HUES6 (cell line): ENCODE measurements around the gene KISS1.

Experiments
- H3K27ac ChIP-seq: 2 replicates; pipeline ENCODE4 v1.7.0; 2013; ENCODE audit warnings: low read depth, mild to moderate bottlenecking, low read length, inconsistent platforms
- H3K27me3 ChIP-seq: 2 replicates; pipeline ENCODE4 v1.6.1; 2013; ENCODE audit warnings: low read length; ENCODE audit not compliant: control insufficient read depth, insufficient read depth
- H3K36me3 ChIP-seq: 2 replicates; pipeline ENCODE4 v1.6.1; 2013; ENCODE audit warnings: low read length; ENCODE audit not compliant: control insufficient read depth, insufficient read depth
- H3K4me1 ChIP-seq: 2 replicates; pipeline ENCODE4 v1.6.1; 2013; ENCODE audit warnings: low read length; ENCODE audit not compliant: control insufficient read depth, insufficient read depth
- H3K4me3 ChIP-seq: 2 replicates; pipeline ENCODE4 v1.5.1; 2013; ENCODE audit warnings: low read depth, low read length
- H3K9ac ChIP-seq: one replicate; pipeline ENCODE4 v1.6.1; 2013; ENCODE audit warnings: mild to moderate bottlenecking, low read length
- H3K9me3 ChIP-seq: 2 replicates; pipeline ENCODE4 v1.6.1; 2013; ENCODE audit warnings: low read depth, low read length; ENCODE audit not compliant: control insufficient read depth, insufficient read depth

The KISS1 gene

GRCh38 chr1:204203206-204203767 is 7.0 kb upstream of the KISS1 start:
- H3K27ac ChIP-seq: no peak overlapping the region
- H3K27me3 ChIP-seq: no peaks in the 10 kb centered on the region; the same call in 1 of the 2 replicates
- H3K36me3 ChIP-seq: no peaks in the 10 kb centered on the region
- peaks cover 11% of the 10 kb centered on the region; the same call in 1 of the 2 replicates for H3K4me1 ChIP-seq
- no peak overlapping the region for H3K4me3 ChIP-seq
- no peaks in the 10 kb centered on the region for H3K9me3 ChIP-seq
- no peak overlapping the region for H3K9ac ChIP-seq

GRCh38 chr1:204202481-204202880 is 6.2 kb upstream of the KISS1 start:
- Histone ChIP-seq H3K9me3 (no peaks in the 10 kb centered on the region), H3K27me3 (no peaks in the 10 kb centered on the region; the same call in 1 of the 2 replicates)

GRCh38 chr1:204201348-204202040 is 5.2 kb upstream of the KISS1 start:
- Histone ChIP-seq H3K4me1 (peaks cover 15% of the 10 kb centered on the region; the same call in 1 of the 2 replicates), H3K9me3 (no peaks in the 10 kb centered on the region), H3K4me3 (no peak overlapping the region), H3K36me3 (no peaks in the 10 kb centered on the region), H3K27ac (no peak overlapping the region), H3K9ac (no peak overlapping the region), H3K27me3 (no peaks in the 10 kb centered on the region; the same call in 1 of the 2 replicates)

More at GRCh38 chr1:204202481-204202880, 6.2 kb upstream of the KISS1 start:
- Histone ChIP-seq H3K27ac (no peak overlapping the region), H3K4me3 (no peak overlapping the region), H3K9ac (no peak overlapping the region), H3K36me3 (no peaks in the 10 kb centered on the region), H3K4me1 (peaks cover 12% of the 10 kb centered on the region; the same call in 1 of the 2 replicates)

GRCh38 chr1:204199579-204199978 is 3.3 kb upstream of the KISS1 start:
- Histone ChIP-seq H3K27me3 (no peaks in the 10 kb centered on the region; the same call in 1 of the 2 replicates), H3K27ac (no peak overlapping the region), H3K9ac (no peak overlapping the region)

GRCh38 chr1:204198348-204199340 is 2.4 kb upstream of the KISS1 start:
- H3K9ac ChIP-seq: no peak overlapping the region
- peaks cover 3% of the 10 kb centered on the region; the same call in 1 of the 2 replicates for H3K27me3 ChIP-seq
- no peak overlapping the region for H3K27ac ChIP-seq
- H3K36me3 ChIP-seq: no peaks in the 10 kb centered on the region
- H3K4me3 ChIP-seq: no peak overlapping the region
- H3K4me1 ChIP-seq: peaks cover 18% of the 10 kb centered on the region; the same call in 1 of the 2 replicates
- H3K9me3 ChIP-seq: no peaks in the 10 kb centered on the region

More at GRCh38 chr1:204199579-204199978, 3.3 kb upstream of the KISS1 start:
- Histone ChIP-seq H3K9me3 (no peaks in the 10 kb centered on the region), H3K4me1 (peaks cover 18% of the 10 kb centered on the region; the same call in 1 of the 2 replicates), H3K36me3 (no peaks in the 10 kb centered on the region), H3K4me3 (no peak overlapping the region)

- Histone ChIP-seq H3K4me3 (no peak overlapping the region), H3K36me3 (no peaks in the 10 kb centered on the region), H3K27me3 (peaks cover 17% of the 10 kb centered on the region), H3K27ac (no peak overlapping the region), H3K4me1 (peaks cover 18% of the 10 kb centered on the region; the same call in 1 of the 2 replicates), H3K9ac (no peak overlapping the region), H3K9me3 (no peaks in the 10 kb centered on the region)
These were observed 777 bp upstream of the KISS1 start for GRCh38 chr1:204197068-204197467.

GRCh38 chr1:204194771-204195170 is 1.5 kb downstream of the KISS1 start:
- no peak overlapping the region for H3K9ac ChIP-seq

GRCh38 chr1:204194080-204194479 is 2.2 kb downstream of the KISS1 start:
- Histone ChIP-seq H3K36me3 (no peaks in the 10 kb centered on the region), H3K9ac (no peak overlapping the region), H3K27ac (no peak overlapping the region), H3K4me3 (no peak overlapping the region), H3K9me3 (no peaks in the 10 kb centered on the region), H3K4me1 (peaks cover 17% of the 10 kb centered on the region; the same call in 1 of the 2 replicates), H3K27me3 (peaks cover 46% of the 10 kb centered on the region)

More at GRCh38 chr1:204194771-204195170, 1.5 kb downstream of the KISS1 start:
- Histone ChIP-seq H3K27me3 (peaks cover 39% of the 10 kb centered on the region), H3K4me1 (peaks cover 21% of the 10 kb centered on the region; the same call in 1 of the 2 replicates), H3K27ac (no peak overlapping the region), H3K4me3 (no peak overlapping the region), H3K9me3 (no peaks in the 10 kb centered on the region), H3K36me3 (no peaks in the 10 kb centered on the region)

- Histone ChIP-seq H3K4me3 (no peak overlapping the region), H3K27ac (no peak overlapping the region), H3K9ac (no peak overlapping the region), H3K9me3 (no peaks in the 10 kb centered on the region), H3K36me3 (no peaks in the 10 kb centered on the region), H3K27me3 (peaks cover 59% of the 10 kb centered on the region), H3K4me1 (peaks cover 9% of the 10 kb centered on the region; the same call in 1 of the 2 replicates)
These were observed 3.5 kb downstream of the KISS1 start for GRCh38 chr1:204192589-204193352.

- no peak overlapping the region for H3K27ac ChIP-seq
These were observed 4.2 kb downstream of the KISS1 start for GRCh38 chr1:204192046-204192445.

More at GRCh38 chr1:204192046-204192445, 4.2 kb downstream of the KISS1 start:
- Histone ChIP-seq H3K36me3 (no peaks in the 10 kb centered on the region), H3K4me1 (peaks cover 9% of the 10 kb centered on the region; the same call in 1 of the 2 replicates), H3K27me3 (peaks cover 66% of the 10 kb centered on the region), H3K4me3 (no peak overlapping the region), H3K9ac (no peak overlapping the region), H3K9me3 (no peaks in the 10 kb centered on the region)
